GM10266 (cell line): ENCODE data around the gene HES5.

Experiments
- DNase-seq: peaks from one replicate; pipeline ENCODE4 v3.0.0; 2012; ENCODE audit errors: extremely low spot score
- TF ChIP-seq, protein P1 (sequence below): IDR thresholded peaks from 2 replicates; pipeline ENCODE4 v1.5.1; 2012; ENCODE audit warnings: mild to moderate bottlenecking, low read depth; ENCODE audit not compliant: control insufficient read depth, insufficient read depth; ENCODE audit errors: missing control alignments

The HES5 gene

DNA sequence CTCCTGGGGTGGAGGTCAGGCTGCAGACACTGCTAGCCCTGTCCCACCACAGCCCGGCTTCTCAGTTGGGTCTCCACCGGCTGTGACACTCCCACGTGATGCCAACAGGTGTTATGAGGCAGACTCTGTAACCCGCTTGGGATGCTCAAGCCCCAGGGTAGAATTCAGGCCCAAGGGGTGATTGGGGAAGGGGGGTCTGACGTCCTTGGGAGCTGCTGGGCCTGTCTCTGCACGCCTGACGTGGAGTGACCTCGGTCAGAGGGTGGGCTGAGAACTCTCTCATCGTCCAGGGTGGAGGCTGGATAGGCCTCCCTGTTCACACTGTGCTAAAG, 7.7 kb upstream of the HES5 start:
- no peak for DNase-seq
- TF ChIP-seq, protein P1, sequence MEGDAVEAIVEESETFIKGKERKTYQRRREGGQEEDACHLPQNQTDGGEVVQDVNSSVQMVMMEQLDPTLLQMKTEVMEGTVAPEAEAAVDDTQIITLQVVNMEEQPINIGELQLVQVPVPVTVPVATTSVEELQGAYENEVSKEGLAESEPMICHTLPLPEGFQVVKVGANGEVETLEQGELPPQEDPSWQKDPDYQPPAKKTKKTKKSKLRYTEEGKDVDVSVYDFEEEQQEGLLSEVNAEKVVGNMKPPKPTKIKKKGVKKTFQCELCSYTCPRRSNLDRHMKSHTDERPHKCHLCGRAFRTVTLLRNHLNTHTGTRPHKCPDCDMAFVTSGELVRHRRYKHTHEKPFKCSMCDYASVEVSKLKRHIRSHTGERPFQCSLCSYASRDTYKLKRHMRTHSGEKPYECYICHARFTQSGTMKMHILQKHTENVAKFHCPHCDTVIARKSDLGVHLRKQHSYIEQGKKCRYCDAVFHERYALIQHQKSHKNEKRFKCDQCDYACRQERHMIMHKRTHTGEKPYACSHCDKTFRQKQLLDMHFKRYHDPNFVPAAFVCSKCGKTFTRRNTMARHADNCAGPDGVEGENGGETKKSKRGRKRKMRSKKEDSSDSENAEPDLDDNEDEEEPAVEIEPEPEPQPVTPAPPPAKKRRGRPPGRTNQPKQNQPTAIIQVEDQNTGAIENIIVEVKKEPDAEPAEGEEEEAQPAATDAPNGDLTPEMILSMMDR: no peak

DNA sequence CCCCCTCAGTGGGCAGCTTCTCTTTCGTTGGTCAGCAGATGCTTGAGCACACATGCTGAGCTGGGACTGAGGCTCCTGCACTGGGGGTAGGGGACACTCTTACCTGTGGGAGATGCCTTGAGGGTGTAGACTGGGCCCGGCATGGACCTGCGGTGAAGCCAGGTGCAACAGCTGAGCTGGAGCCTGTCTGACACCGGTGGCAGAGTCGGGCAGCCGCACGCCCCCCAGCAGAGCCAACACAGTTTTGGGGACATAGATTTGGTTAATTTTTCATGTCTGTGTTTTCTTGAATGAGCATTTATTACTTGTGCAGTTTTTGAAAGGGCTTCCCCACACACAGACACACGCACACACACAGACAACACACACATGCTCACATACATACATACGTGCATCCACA, 5.9 kb upstream of the HES5 start:
- DNase-seq: no peak
- TF ChIP-seq, protein P1: no peak

DNA sequence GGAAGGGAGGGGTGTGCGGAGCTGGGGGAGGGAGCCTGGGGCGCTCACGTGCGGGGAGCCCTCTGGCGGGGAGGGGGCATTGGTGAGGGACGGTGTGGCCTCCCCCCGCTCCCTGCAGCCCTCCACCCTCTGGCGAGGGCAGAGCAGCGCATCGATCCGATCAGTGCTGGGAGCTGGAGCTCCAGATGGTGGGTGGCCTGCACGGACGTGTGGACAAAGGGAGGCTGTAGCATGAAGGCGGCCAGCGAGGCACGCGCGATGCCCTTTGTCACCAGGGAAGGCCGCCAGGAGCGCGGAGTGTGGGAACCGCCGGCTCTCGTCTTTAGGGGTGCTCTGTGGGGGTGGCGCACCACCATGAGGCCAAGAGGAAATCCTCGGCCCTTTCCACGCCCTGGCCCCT, 5.4 kb upstream of the HES5 start:
- TF ChIP-seq, protein P1: no peak
- DNase-seq: no peak

DNA sequence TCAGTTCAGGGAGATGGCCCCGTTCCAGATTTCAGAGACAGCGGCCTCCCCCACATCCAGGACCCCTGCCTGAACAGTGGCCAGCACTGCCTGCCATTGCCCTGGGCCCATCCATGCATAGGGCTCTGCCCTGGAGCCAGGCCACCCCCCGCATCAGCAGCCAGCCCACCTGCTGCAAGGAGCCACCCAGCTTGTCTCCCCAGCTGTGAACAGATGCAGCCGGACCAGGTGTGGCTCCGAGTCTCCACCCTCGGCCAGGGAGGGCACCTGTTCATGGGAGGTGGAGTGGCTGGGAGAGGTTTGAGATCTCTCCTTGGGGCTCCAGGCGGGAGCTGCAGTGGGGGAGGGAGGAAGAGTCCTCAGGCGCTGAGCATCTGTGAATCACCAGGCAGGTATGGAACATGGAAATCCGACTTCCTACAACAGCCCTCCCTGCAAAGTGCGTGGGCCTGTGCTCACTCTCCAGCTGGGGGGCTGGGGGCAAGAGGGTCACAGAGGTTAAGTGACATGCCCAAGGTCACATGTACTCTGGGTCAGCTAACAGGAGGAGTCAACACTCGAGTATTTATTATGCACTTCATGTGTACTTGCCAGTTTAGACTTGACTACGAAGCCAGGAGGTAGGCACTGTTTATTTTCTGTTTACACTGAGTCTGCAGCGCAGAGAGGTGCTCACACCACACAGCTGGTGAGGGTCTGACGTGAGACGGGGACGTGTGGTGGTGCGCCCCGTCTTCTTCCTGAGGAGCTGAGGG, 4.8 kb upstream of the HES5 start:
- no peak for DNase-seq
- TF ChIP-seq, protein P1: no peak

DNA sequence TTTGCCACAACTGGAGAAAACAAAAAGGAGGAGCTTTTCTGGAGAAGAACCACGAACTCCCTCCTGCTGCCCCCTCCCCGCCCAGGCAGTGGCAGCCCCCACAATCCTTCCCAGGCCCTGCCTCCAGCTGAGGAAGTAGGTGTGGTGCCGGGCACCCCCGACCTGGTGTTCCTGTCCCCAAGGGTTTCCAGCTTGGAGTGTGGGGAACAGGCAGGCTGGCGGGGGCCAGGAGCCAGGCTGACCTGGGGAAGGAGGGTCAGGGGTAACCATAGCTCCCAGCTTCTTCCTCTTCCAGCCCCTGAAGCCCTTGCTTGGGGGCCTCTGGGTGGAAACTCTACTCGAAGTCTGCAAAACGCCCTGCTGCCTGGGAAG, 4.2 kb upstream of the HES5 start:
- TF ChIP-seq, protein P1: no peak
- no peak for DNase-seq

DNA sequence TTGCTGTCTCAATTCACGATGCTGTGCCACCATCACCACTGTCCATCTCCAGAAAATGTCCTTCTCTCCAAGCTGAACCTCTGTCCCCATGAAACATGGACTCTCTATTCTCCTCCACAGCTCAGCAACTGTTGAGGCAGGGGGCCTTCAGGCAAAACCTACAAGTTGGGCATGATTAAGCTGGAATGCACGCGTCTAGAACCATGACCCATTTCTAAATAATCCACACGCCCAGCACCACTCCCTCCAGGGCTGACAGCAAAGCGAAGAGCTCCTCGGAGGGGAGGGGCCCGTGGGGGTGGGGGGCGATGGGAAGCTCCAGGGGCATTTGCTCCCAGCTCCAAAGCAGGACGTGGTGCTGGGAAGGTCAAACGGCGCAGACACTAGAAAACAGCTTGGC, 3.3 kb upstream of the HES5 start:
- no peak for DNase-seq
- TF ChIP-seq, protein P1: no peak

DNA sequence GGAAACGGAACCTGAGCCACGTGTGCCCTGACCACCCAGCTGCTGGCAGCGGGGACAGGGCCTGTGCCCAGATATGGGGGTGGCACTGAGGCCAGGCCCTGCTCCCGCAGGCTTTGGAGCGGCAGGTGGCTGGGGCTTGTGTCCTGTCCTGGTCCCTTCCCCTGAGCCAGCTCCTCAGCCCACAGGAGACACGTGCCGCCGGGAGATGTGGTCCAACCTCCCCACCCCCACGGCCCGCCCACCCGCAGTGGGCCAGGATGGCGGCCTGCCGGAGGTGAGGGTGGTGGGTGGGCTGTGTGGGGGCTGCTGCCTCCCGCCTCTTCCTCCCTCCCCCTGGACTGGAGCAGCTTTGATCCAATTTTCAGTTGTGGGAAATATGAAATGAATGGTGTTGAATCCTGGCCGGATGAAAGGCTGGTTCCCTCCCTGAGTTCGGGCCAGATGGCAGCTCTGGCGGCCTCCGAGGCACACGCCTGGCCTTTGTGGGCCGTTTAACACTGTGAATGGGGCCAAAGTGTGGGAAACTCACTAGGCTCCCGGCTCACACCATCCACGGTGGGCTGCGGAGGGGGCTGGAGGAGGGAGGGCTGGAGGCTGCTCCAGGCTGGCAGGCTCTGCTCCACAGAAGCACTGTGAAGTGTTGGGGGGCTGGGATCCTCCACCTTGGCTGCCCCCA, 2.6 kb upstream of the HES5 start:
- TF ChIP-seq, protein P1: no peak
- DNase-seq: no peak
